ENCODE measurements around the gene KLK3. TPM values are rescaled to one million over a fixed set of nuclear protein-coding genes. Genes with fewer than 3 reads are reported as not detected.
A peak's percentile ranks its signal among the peaks of the same experiment; 100 is the strongest.

Gene KLK3
- total RNA-seq, 1 donor from 2014 or later: not detected

DNA sequence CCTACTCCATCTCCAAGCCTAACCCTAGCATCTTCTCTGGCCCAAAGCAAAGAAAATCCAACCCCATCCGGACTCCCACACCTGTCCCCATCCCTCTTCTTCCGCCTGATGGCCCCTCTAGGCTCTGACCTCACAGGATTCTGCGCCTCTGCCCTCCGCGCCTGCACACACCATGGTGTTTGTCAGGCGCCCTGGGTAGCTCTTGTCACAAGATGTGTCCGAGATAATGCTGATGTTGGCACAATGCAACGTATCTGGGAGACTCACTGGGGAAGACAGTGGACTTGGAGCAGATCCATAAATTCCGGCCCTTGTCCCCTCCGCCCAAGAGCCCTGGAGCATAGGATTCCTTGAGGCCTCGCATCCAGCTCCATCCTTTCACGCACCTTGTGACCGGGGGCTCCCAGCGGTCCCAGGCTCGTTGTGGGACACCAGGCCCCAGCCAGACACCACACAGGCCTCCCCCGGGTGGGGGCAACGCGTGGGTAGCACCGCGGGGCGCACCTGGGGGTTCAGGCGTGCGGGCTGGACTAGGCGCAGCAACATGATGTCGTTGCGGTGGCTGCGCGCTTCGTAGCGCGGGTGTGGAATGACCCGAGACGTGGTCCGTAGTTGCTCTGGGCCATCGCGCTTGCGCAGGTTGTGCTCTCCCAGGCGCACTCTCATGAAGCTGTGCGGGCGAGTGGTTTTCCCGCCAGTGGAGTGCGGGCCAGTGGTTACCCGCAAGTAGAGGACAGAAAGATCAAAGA is 28.0 kb upstream of the KLK3 start:
- TF ChIP-seq, protein P1, sequence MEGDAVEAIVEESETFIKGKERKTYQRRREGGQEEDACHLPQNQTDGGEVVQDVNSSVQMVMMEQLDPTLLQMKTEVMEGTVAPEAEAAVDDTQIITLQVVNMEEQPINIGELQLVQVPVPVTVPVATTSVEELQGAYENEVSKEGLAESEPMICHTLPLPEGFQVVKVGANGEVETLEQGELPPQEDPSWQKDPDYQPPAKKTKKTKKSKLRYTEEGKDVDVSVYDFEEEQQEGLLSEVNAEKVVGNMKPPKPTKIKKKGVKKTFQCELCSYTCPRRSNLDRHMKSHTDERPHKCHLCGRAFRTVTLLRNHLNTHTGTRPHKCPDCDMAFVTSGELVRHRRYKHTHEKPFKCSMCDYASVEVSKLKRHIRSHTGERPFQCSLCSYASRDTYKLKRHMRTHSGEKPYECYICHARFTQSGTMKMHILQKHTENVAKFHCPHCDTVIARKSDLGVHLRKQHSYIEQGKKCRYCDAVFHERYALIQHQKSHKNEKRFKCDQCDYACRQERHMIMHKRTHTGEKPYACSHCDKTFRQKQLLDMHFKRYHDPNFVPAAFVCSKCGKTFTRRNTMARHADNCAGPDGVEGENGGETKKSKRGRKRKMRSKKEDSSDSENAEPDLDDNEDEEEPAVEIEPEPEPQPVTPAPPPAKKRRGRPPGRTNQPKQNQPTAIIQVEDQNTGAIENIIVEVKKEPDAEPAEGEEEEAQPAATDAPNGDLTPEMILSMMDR (IDR thresholded peaks at IDR 0.05; ENCODE audit: unreplicated experiment): no peak
- no peak for DNase-seq (ENCODE audit: low spot score)
- Mint-ChIP-seq H3K4me1 (ENCODE audit: unreplicated experiment) (no peaks in the 10 kb centered on the region), H3K27ac (ENCODE audit: unreplicated experiment) (no peak overlapping the region), H3K27me3 (ENCODE audit: unreplicated experiment) (peaks cover 14% of the 10 kb centered on the region), H3K36me3 (ENCODE audit: low read depth, unreplicated experiment) (no peaks in the 10 kb centered on the region), H3K9me3 (ENCODE audit: unreplicated experiment) (peaks cover 6% of the 10 kb centered on the region), H3K4me3 (ENCODE audit: unreplicated experiment) (no peak overlapping the region)

DNA sequence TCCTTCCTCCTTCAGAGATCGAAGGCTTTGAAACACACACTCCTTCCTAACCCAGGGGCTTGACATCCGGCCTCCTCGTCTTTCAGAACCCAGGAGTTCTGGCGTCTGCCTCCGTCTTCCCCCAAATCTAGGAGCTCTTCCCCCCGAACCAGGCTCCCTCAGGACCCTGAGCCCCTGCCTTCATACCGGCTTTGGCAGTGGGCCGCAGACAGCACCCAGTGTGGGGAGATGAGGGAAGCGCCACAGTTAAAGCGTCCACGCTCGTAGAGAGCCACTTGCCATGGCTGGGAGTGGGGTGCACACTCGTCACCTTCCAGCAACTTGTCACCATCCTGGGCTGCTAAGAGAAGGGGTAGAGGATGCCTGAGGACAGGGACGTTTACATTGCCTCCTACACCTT is 27.2 kb upstream of the KLK3 start:
- Mint-ChIP-seq H3K27ac (ENCODE audit: unreplicated experiment) (no peak overlapping the region), H3K27me3 (ENCODE audit: unreplicated experiment) (peaks cover 9% of the 10 kb centered on the region), H3K36me3 (ENCODE audit: low read depth, unreplicated experiment) (no peaks in the 10 kb centered on the region), H3K4me3 (ENCODE audit: unreplicated experiment) (no peak overlapping the region), H3K9me3 (ENCODE audit: unreplicated experiment) (peaks cover 6% of the 10 kb centered on the region), H3K4me1 (ENCODE audit: unreplicated experiment) (no peaks in the 10 kb centered on the region)
- TF ChIP-seq, protein P1 (IDR thresholded peaks at IDR 0.05; ENCODE audit: unreplicated experiment): no peak
- no peak for DNase-seq (ENCODE audit: low spot score)

DNA sequence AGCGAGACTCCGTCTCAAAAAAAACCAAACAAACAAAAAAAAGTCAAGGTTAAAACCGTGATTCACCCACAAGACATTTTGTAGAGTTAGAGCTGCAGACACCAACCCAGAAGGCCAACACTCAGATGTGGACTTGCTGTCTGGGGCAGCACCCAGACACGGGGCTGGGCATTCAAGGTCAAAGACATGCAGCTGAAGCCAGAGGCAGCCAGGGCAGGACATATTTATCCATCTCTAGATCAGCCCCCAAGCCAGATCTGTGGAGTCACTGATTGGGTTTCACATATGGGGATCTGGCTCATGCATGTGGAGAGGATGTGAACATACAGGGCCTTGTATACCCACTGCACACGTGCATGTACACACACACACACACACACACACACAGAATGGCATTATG is 24.9 kb upstream of the KLK3 start:
- H3K4me1 Mint-ChIP-seq (ENCODE audit: unreplicated experiment): no peaks in the 10 kb centered on the region
- H3K36me3 Mint-ChIP-seq (ENCODE audit: low read depth, unreplicated experiment): no peaks in the 10 kb centered on the region
- H3K27me3 Mint-ChIP-seq (ENCODE audit: unreplicated experiment): peaks cover 7% of the 10 kb centered on the region
- DNase-seq (ENCODE audit: low spot score): no peak
- no peak overlapping the region for H3K4me3 Mint-ChIP-seq (ENCODE audit: unreplicated experiment)
- H3K9me3 Mint-ChIP-seq (ENCODE audit: unreplicated experiment): peaks cover 6% of the 10 kb centered on the region
- TF ChIP-seq, protein P1 (IDR thresholded peaks at IDR 0.05; ENCODE audit: unreplicated experiment): no peak
- H3K27ac Mint-ChIP-seq (ENCODE audit: unreplicated experiment): peak overlapping the region; percentile 24

DNA sequence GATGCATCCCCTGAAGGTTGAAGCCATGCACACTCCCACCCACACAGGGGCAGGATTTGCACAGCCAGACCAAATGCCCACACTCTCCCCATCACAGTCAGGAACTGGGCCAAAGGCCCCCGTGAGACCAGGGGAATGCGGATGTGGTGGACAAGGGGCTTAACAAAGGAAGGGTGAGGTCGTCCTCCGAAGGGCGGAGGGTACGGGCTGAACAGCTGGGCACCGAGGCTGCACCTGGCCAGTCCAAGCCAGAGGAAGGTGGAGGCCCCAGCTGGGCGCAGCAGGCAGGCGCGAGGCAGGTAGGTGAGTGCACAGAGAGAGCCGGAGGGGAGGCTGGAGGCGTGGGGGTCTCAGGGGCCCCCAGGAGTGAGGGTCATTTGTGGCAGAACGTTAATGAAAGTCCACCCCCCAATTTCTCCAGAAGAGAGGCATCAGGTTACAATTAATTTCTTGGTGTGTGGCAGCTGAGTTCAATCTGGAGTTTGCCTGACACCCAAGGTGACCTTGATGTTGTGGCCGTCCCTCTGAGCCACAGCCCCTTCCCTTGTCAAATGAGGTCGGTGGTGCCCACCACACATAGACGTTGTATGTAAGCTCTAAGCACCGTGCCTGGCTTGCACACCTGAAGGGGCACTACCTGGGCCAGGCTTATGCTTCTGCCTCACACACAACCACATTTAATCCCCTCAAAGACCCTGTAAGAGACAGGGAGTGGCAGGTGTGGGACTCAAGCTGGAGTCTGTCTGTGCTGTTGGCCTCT is 24.3 kb upstream of the KLK3 start:
- no peaks in the 10 kb centered on the region for H3K4me1 Mint-ChIP-seq (ENCODE audit: unreplicated experiment)
- H3K27ac Mint-ChIP-seq (ENCODE audit: unreplicated experiment): no peak overlapping the region
- no peaks in the 10 kb centered on the region for H3K36me3 Mint-ChIP-seq (ENCODE audit: low read depth, unreplicated experiment)
- TF ChIP-seq, protein P1 (IDR thresholded peaks at IDR 0.05; ENCODE audit: unreplicated experiment): no peak
- H3K27me3 Mint-ChIP-seq (ENCODE audit: unreplicated experiment): peaks cover 7% of the 10 kb centered on the region
- no peak for DNase-seq (ENCODE audit: low spot score)
- no peak overlapping the region for H3K4me3 Mint-ChIP-seq (ENCODE audit: unreplicated experiment)
- H3K9me3 Mint-ChIP-seq (ENCODE audit: unreplicated experiment): peaks cover 6% of the 10 kb centered on the region

DNA sequence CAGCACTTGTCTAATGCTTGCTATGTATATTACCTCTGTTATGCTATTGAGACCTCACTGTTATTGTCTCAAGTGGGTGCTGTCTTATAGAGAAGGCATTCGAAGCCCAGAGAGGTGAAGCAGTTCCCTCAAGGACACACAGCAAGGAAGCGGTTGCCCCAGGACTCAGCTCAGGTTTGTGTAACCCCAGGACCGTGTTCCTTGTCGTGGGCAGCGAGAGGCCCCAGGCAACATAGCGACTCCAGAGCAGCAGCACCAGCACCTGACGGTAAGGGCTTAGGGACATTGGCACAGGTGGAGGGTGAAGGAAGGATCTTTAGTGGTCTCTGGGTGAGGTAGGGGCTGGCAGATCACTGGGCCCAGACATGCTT is 23.7 kb upstream of the KLK3 start:
- TF ChIP-seq, protein P1 (IDR thresholded peaks at IDR 0.05; ENCODE audit: unreplicated experiment): no peak
- DNase-seq (ENCODE audit: low spot score): no peak
- Mint-ChIP-seq H3K9me3 (ENCODE audit: unreplicated experiment) (peaks cover 5% of the 10 kb centered on the region), H3K27ac (ENCODE audit: unreplicated experiment) (no peak overlapping the region), H3K27me3 (ENCODE audit: unreplicated experiment) (peaks cover 7% of the 10 kb centered on the region), H3K36me3 (ENCODE audit: low read depth, unreplicated experiment) (no peaks in the 10 kb centered on the region), H3K4me3 (ENCODE audit: unreplicated experiment) (no peak overlapping the region), H3K4me1 (ENCODE audit: unreplicated experiment) (no peaks in the 10 kb centered on the region)

Data from endothelial cell (in vitro differentiated cells).